H1 (cell line): Measurements from ENCODE around the gene IP6K3. TPM values are rescaled to one million over a fixed set of nuclear protein-coding genes. Genes with fewer than 3 reads are reported as not detected.

Source experiments
- CTCF ChIA-PET: fragments of 300-600 bp; sonication (Branson Sonifier 250); formaldehyde crosslinking; loops from one replicate; lab custom pipeline; 2021; ENCODE audit not compliant: partially characterized antibody; lab: Charles Lee
- POLR2A ChIA-PET: fragments of 300-600 bp; sonication (Branson Sonifier 250); formaldehyde crosslinking; loops from one replicate; lab custom pipeline; 2021; ENCODE audit warnings: inconsistent platforms; ENCODE audit not compliant: partially characterized antibody; lab: Charles Lee
- DNase-seq, 2 experiments: peaks; one replicate each; pipeline versions ENCODE4 v3.0.0 to v3.0.0-alpha.2; 2010 to 2022; ENCODE audit warnings: low spot score in 2 of 2, low read depth in 1 of 2, mixed read lengths in 1 of 2
- FAIRE-seq: peaks from 2 replicates; lab custom pipeline; 2011; peaks lifted over from hg19 to GRCh38; lab: Jason Lieb, UNC
- H2AFZ ChIP-seq: 2 replicates; pipeline ENCODE4 v1.8.1; 2012; ENCODE audit warnings: low read length, inconsistent platforms
- H2AK5ac ChIP-seq: 2 replicates; pipeline ENCODE4 v1.6.1; 2013; ENCODE audit warnings: low read depth, low read length
- H2BK120ac ChIP-seq: replicated peaks from 2 replicates; pipeline ENCODE3; 2013; ENCODE audit warnings: low read depth, low read length, inconsistent platforms
- H2BK12ac ChIP-seq: 2 replicates; pipeline ENCODE4 v1.6.1; 2013; ENCODE audit warnings: low read depth, low read length
- H2BK15ac ChIP-seq: 2 replicates; pipeline ENCODE4 v1.6.1; 2013; ENCODE audit warnings: low read length
- H2BK20ac ChIP-seq: 2 replicates; pipeline ENCODE4 v1.6.1; 2013; ENCODE audit warnings: low read length
- H2BK5ac ChIP-seq: 2 replicates; pipeline ENCODE4 v1.6.1; 2013; ENCODE audit warnings: low read depth, low read length
- H3K14ac ChIP-seq: 2 replicates; pipeline ENCODE4 v1.6.1; 2013; ENCODE audit warnings: inconsistent platforms; ENCODE audit not compliant: insufficient read length
- H3K18ac ChIP-seq: 2 replicates; pipeline ENCODE4 v1.6.1; 2013; ENCODE audit warnings: low read length; ENCODE audit errors: extremely low read depth
- H3K23ac ChIP-seq: 2 replicates; pipeline ENCODE4 v1.6.1; 2013; ENCODE audit warnings: inconsistent platforms; ENCODE audit not compliant: insufficient read length
- H3K23me2 ChIP-seq: 2 replicates; pipeline ENCODE4 v1.6.1; 2013; ENCODE audit warnings: low read depth, low read length
- H3K27ac ChIP-seq: 2 replicates; pipeline ENCODE4 v1.6.1; 2011; ENCODE audit warnings: low read depth, low read length, inconsistent platforms
- H3K27me3 ChIP-seq, 4 experiments: replicated peaks in 1 of 4; 1 replicate in 1 of 4; 2 replicates in 3 of 4; pipeline versions ENCODE4 v1.6.1 to v1.8.1; 2011 to 2013; ENCODE audit warnings: low read length in 3 of 4, mild to moderate bottlenecking in 3 of 4, inconsistent platforms in 2 of 4, mixed read lengths in 2 of 4, moderate library complexity in 1 of 4; ENCODE audit not compliant: control insufficient read depth in 3 of 4, insufficient read depth in 3 of 4; ENCODE audit errors: extremely low read depth in 1 of 4
- H3K36me3 ChIP-seq, 4 experiments: 2 replicates each; pipeline versions ENCODE4 v1.6.1 to v1.8.1; 2011 to 2013; ENCODE audit warnings: mild to moderate bottlenecking in 4 of 4, low read length in 3 of 4, moderate library complexity in 2 of 4, control low read depth in 1 of 4, inconsistent platforms in 1 of 4; ENCODE audit not compliant: insufficient read depth in 4 of 4, control insufficient read depth in 2 of 4
- H3K4ac ChIP-seq: replicated peaks from 2 replicates; pipeline ENCODE3; 2013; ENCODE audit warnings: low read length, low read depth, mixed read lengths, inconsistent platforms; ENCODE audit not compliant: insufficient read length
- H3K4me1 ChIP-seq, 4 experiments: replicated peaks in 1 of 4; 1 replicate in 1 of 4; 2 replicates in 3 of 4; pipeline versions ENCODE4 v1.6.1 to v1.8.1; 2011 to 2013; ENCODE audit warnings: low read length in 3 of 4, inconsistent platforms in 2 of 4, mixed read lengths in 1 of 4; ENCODE audit not compliant: insufficient read depth in 4 of 4, control insufficient read depth in 3 of 4
- H3K4me2 ChIP-seq, 2 experiments: 2 replicates each; pipeline versions ENCODE4 v1.6.1 to v1.8.1; 2011 to 2013; ENCODE audit warnings: low read depth in 2 of 2, low read length in 2 of 2, control low read depth in 1 of 2, inconsistent platforms in 1 of 2, mild to moderate bottlenecking in 1 of 2; ENCODE audit not compliant: insufficient read depth in 1 of 2
- H3K4me3 ChIP-seq, 4 experiments: fragments of 200-600, 300-600 bp in 1 of 4; sonication (generic), shearing (Covaris generic), sonication (Bioruptor Twin) in 1 of 4; 2 replicates each; pipeline versions ENCODE4 v1.5.1 to v1.8.1; 2011 to 2016; ENCODE audit warnings: low read length in 4 of 4, low read depth in 3 of 4, control low read depth in 2 of 4, inconsistent platforms in 2 of 4, mild to moderate bottlenecking in 2 of 4, mixed read lengths in 1 of 4, moderate library complexity in 1 of 4; ENCODE audit not compliant: insufficient read depth in 2 of 4; ENCODE audit errors: extremely low read depth in 1 of 4
- H3K56ac ChIP-seq: replicated peaks from 2 replicates; pipeline ENCODE3; 2013; ENCODE audit warnings: low read depth, mild to moderate bottlenecking, mixed read lengths, low read length, inconsistent platforms; ENCODE audit not compliant: insufficient read length
- H3K79me1 ChIP-seq: 2 replicates; pipeline ENCODE4 v1.6.1; 2013; ENCODE audit warnings: low read depth, low read length, control low read depth
- H3K79me2 ChIP-seq, 2 experiments: 2 replicates each; pipeline versions ENCODE4 v1.6.1 to v1.8.1; 2012 to 2013; ENCODE audit warnings: low read length in 2 of 2, mild to moderate bottlenecking in 2 of 2, inconsistent platforms in 1 of 2; ENCODE audit not compliant: insufficient read depth in 2 of 2, control insufficient read depth in 1 of 2
- H3K9ac ChIP-seq, 4 experiments: replicated peaks in 1 of 4; 1 replicate in 1 of 4; 2 replicates in 3 of 4; pipeline versions ENCODE4 v1.6.1 to v1.8.1; 2011 to 2013; ENCODE audit warnings: low read depth in 3 of 4, low read length in 3 of 4, control low read depth in 2 of 4, mild to moderate bottlenecking in 2 of 4, moderate library complexity in 2 of 4, inconsistent platforms in 1 of 4; ENCODE audit errors: extremely low read depth in 1 of 4
- H3K9me3 ChIP-seq, 2 experiments: 2 replicates each; pipeline versions ENCODE4 v1.6.1 to v1.8.1; 2012 to 2013; ENCODE audit warnings: mild to moderate bottlenecking in 2 of 2, moderate library complexity in 2 of 2, control low read depth in 1 of 2, inconsistent platforms in 1 of 2, low read depth in 1 of 2, low read length in 1 of 2, mixed read lengths in 1 of 2; ENCODE audit not compliant: insufficient read depth in 2 of 2
- H4K20me1 ChIP-seq, 2 experiments: replicated peaks in 1 of 2; 2 replicates each; pipeline versions ENCODE3 to v1.8.1; 2011 to 2013; ENCODE audit warnings: inconsistent platforms in 2 of 2, low read length in 2 of 2, mild to moderate bottlenecking in 1 of 2; ENCODE audit not compliant: insufficient read depth in 2 of 2, control insufficient read depth in 1 of 2
- H4K5ac ChIP-seq: 2 replicates; pipeline ENCODE4 v1.6.1; 2013; ENCODE audit warnings: low read length, low read depth, mixed read lengths, inconsistent platforms; ENCODE audit not compliant: insufficient read length
- H4K8ac ChIP-seq: 2 replicates; pipeline ENCODE4 v1.8.0; 2013; ENCODE audit warnings: mild to moderate bottlenecking, moderate library complexity, low read length, inconsistent platforms; ENCODE audit not compliant: insufficient read depth; ENCODE audit errors: extremely low read depth
- H4K91ac ChIP-seq: replicated peaks from 2 replicates; pipeline ENCODE3; 2013; ENCODE audit warnings: low read length, mixed read lengths, inconsistent platforms; ENCODE audit not compliant: insufficient read length
- RBBP5 ChIP-seq: IDR thresholded peaks from 2 replicates; pipeline ENCODE4 v1.7.1; 2012; ENCODE audit warnings: low read depth, mild to moderate bottlenecking, inconsistent platforms, low read length, moderate library complexity, borderline replicate concordance
- WGBS, 2 experiments: shearing (Covaris generic) in 1 of 2; methylation state at CpG; one replicate each; pipeline versions ENCODE4 v1.1.6 to v1.1.7; 2013 to 2015; ENCODE audit warnings: low lambda C conversion rate in 2 of 2, mixed read lengths in 2 of 2, inconsistent platforms in 1 of 2, low coverage in 1 of 2, missing lambda C conversion rate in 1 of 2; ENCODE audit not compliant: insufficient replicate concordance in 2 of 2, insufficient coverage in 1 of 2, insufficient read length in 1 of 2; ENCODE audit errors: extremely low coverage in 1 of 2, missing lambda C conversion rate in 1 of 2; 5-methylcytosine and 5-hydroxymethylcytosine counted together
- polyA plus RNA-seq, 7 experiments: library from polyadenylated mRNA; depleted of rRNA in 3 of 7; stranded (reverse) in 5 of 7; unstranded in 2 of 7; fragments of >200 nt in 5 of 7; fragments of 200-250 nt in 2 of 7; gene quantifications; 1 replicate in 5 of 7; 2 replicates in 1 of 7; 4 replicates in 1 of 7; pipeline versions ENCODE4 v1.2.1 to v1.2.3, GENCODE V29; 2011 to 2013; ENCODE audit warnings: missing spikeins in 2 of 7, mixed read lengths in 2 of 7
- total RNA-seq: library from RNA; stranded (reverse); fragmentation: NEBNext Ultra II Directional; extraction: Animal tissue kit (Norgen Biotek cat#: 25700); gene quantifications from 2 replicates; pipeline ENCODE4 v1.2.1, GENCODE V29; 2021

IP6K3 gene
- total and polyA plus RNA-seq, 2 of the 8 experiments (the other 6 are each of a cell fraction or from before 2014, with no cell fraction given): 0.22 to 0.73 TPM

GRCh38 chr6:33746036-33746600 lies 587 bp downstream of the IP6K3 start:
- Histone ChIP-seq H3K27me3 (no peaks in the 10 kb centered on the region), H4K5ac (no peak overlapping the region), H3K79me1 (no peaks in the 10 kb centered on the region), H3K23ac (no peak overlapping the region), H3K9ac (0 out of 7 replicates have a peak overlapping the region, but pooled peaks of 1 of the 4 experiments have one; percentile 21), H2BK12ac (peak overlapping the region; percentile 96; the same call in 1 of the 2 replicates), H2BK15ac (peak overlapping the region; percentile 92; the same call in 1 of the 2 replicates), H2AK5ac (peak overlapping the region; percentile 17; the same call in 1 of the 2 replicates), H3K4ac (peak overlapping the region; percentile 13), H4K20me1 (no peaks in the 10 kb centered on the region), H3K27ac (no peak overlapping the region), H4K8ac (no peak overlapping the region; the same call in 1 of the 2 replicates), H2BK120ac (no peak overlapping the region), H3K18ac (peak overlapping the region; percentile 13), H2BK5ac (peak overlapping the region; percentile 68; the same call in 1 of the 2 replicates), H3K4me1 (peaks cover 7 to 35% (median 23%) of the 10 kb centered on the region in 4 experiments), H3K9me3 (no peaks in the 10 kb centered on the region), H3K23me2 (no peaks in the 10 kb centered on the region), H2AFZ (no peak overlapping the region), H3K79me2 (no peaks in the 10 kb centered on the region), H3K14ac (no peak overlapping the region), H3K36me3 (no peaks in the 10 kb centered on the region), H2BK20ac (peak overlapping the region; percentile 32; the same call in 1 of the 2 replicates), H3K56ac (no peak overlapping the region), H3K4me2 (peak overlapping the region; percentile 7 to 30; a peak in 3 of 4 replicates), H3K4me3 (no peak overlapping the region), H4K91ac (peak overlapping the region; percentile 89)
- CTCF ChIA-PET: interaction anchor here (0.6 to 12.0 kb wide), 27 partner anchors 9 to 410 kb away, joined by 3 to 171 read pairs (median 3); partner anchors contain the start of gene UQCC2
- FAIRE-seq (no peak), DNase-seq (peak in 1 of 2 experiments; percentile 58)
- 73% methylated on average over 11 of the region's 14 CpGs; no CpG with 5 or more reads in 1 of the 2 experiments for WGBS, 2 experiments
- POLR2A ChIA-PET: interaction anchor here (0.6 to 2.8 kb wide), 6 partner anchors 8 to 151 kb away, joined by 3 to 14 read pairs (median 4); no protein-coding TSS in a partner anchor
- TF ChIP-seq RBBP5: 0 out of 2 replicates have a peak, but pooled peaks have one; percentile 37
